Type B pancreatic cell (in vitro differentiated cells): Measurements from ENCODE around the gene AMDHD2. TPM values are rescaled to one million over a fixed set of nuclear protein-coding genes. Genes with fewer than 3 reads are reported as not detected.

Source experiments
- DNase-seq: peaks from one replicate; pipeline ENCODE4 v3.0.0; 2021; ENCODE audit warnings: mixed read lengths; ENCODE audit not compliant: unreplicated experiment; ENCODE audit errors: extremely low spot score
- H3K27ac Mint-ChIP-seq: 2 replicates; pipeline ENCODE4 v1.8.0; 2021; ENCODE audit warnings: mild to moderate bottlenecking, mixed read lengths
- H3K27me3 Mint-ChIP-seq: 2 replicates; pipeline ENCODE4 v1.8.0; 2021; ENCODE audit warnings: mixed read lengths
- H3K36me3 Mint-ChIP-seq: 2 replicates; pipeline ENCODE4 v1.8.0; 2021; ENCODE audit warnings: mixed read lengths
- H3K4me1 Mint-ChIP-seq: one replicate; pipeline ENCODE4 v1.8.0; 2021; ENCODE audit warnings: mixed read lengths; ENCODE audit not compliant: unreplicated experiment
- H3K4me3 Mint-ChIP-seq: 2 replicates; pipeline ENCODE4 v1.8.0; 2021; ENCODE audit warnings: mild to moderate bottlenecking, mixed read lengths
- H3K9me3 Mint-ChIP-seq: 2 replicates; pipeline ENCODE4 v1.8.0; 2021; ENCODE audit warnings: mixed read lengths
- total RNA-seq: library from RNA; stranded (reverse); gene quantifications from 2 replicates; pipeline ENCODE4 v1.2.1, GENCODE V29; 2021; ENCODE audit warnings: low replicate concordance
- TF ChIP-seq, protein P1 (sequence below): fragments of 200-600 bp; sonication (generic); conservative IDR thresholded peaks from 2 replicates; pipeline ENCODE4 v1.5.0; 2021; ENCODE audit warnings: antibody characterized with exemption, mild to moderate bottlenecking

AMDHD2 gene
- total RNA-seq, 1 donor from 2014 or later = 46.1 TPM

GRCh38 chr16:2490190-2491105, 29.7 kb upstream of the AMDHD2 start:
- no peaks in the 10 kb centered on the region for H3K27me3 Mint-ChIP-seq
- no peak overlapping the region for H3K27ac Mint-ChIP-seq
- H3K36me3 Mint-ChIP-seq = no peaks in the 10 kb centered on the region
- no peaks in the 10 kb centered on the region for H3K9me3 Mint-ChIP-seq
- TF ChIP-seq, protein P1, sequence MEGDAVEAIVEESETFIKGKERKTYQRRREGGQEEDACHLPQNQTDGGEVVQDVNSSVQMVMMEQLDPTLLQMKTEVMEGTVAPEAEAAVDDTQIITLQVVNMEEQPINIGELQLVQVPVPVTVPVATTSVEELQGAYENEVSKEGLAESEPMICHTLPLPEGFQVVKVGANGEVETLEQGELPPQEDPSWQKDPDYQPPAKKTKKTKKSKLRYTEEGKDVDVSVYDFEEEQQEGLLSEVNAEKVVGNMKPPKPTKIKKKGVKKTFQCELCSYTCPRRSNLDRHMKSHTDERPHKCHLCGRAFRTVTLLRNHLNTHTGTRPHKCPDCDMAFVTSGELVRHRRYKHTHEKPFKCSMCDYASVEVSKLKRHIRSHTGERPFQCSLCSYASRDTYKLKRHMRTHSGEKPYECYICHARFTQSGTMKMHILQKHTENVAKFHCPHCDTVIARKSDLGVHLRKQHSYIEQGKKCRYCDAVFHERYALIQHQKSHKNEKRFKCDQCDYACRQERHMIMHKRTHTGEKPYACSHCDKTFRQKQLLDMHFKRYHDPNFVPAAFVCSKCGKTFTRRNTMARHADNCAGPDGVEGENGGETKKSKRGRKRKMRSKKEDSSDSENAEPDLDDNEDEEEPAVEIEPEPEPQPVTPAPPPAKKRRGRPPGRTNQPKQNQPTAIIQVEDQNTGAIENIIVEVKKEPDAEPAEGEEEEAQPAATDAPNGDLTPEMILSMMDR = no peak
- no peak for DNase-seq
- H3K4me3 Mint-ChIP-seq = no peak overlapping the region
- peaks cover 11% of the 10 kb centered on the region for H3K4me1 Mint-ChIP-seq

DNA sequence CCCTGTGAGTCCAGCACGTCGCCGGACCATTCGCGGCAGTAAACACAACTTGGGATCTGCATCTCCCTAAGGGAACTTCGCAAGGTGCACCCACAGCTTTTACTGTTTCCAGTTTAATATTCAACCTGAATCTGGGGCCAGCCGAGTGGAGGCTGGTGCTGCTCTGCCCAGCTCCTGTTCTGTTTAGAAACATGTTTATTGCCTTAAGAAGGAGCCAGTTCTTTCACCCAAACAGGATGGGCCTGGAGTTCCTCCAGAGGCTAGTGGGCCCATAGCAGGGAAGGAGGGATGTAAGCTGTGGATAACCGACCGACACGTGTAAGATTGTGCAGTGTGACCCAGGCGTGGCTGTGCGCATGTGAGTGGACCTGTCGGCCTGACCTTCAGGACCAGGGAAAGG, 27.9 kb upstream of the AMDHD2 start:
- H3K4me3 Mint-ChIP-seq = no peak overlapping the region
- TF ChIP-seq, protein P1 = no peak

GRCh38 chr16:2493605-2494004, 26.6 kb upstream of the AMDHD2 start:
- H3K27ac Mint-ChIP-seq = no peak overlapping the region
- DNase-seq = no peak

More for the DNA sequence above, 27.9 kb upstream of the AMDHD2 start:
- Mint-ChIP-seq H3K4me1 (peaks cover 8% of the 10 kb centered on the region), H3K36me3 (no peaks in the 10 kb centered on the region), H3K27me3 (no peaks in the 10 kb centered on the region), H3K27ac (no peak overlapping the region), H3K9me3 (no peaks in the 10 kb centered on the region)
- no peak for DNase-seq

DNA sequence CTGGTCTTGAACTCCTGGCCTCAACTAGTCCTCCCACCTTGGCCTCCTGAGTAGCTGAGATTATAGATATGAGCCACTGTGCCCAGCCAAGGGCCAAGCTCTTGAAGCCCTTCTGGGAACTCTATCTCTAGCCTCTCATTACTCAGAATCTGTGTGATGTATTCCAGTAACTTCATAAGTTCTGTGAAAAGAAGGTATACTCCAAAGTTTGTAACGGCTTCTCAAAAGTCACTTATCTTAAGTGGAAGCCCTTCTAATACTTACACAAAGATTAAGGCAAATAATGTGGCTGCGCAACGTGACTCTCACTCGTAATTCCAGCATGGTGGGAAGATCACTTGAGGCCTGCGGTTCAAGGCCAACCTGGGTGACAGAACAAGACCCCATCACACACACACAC, 25.6 kb upstream of the AMDHD2 start:
- DNase-seq = no peak
- no peak overlapping the region for H3K27ac Mint-ChIP-seq

More at GRCh38 chr16:2493605-2494004, 26.6 kb upstream of the AMDHD2 start:
- peaks cover 10% of the 10 kb centered on the region for H3K4me1 Mint-ChIP-seq
- no peaks in the 10 kb centered on the region for H3K36me3 Mint-ChIP-seq
- H3K27me3 Mint-ChIP-seq = no peaks in the 10 kb centered on the region
- H3K9me3 Mint-ChIP-seq = no peaks in the 10 kb centered on the region
- TF ChIP-seq, protein P1 = no peak
- H3K4me3 Mint-ChIP-seq = no peak overlapping the region

GRCh38 chr16:2495041-2495440, 25.1 kb upstream of the AMDHD2 start:
- Mint-ChIP-seq H3K27me3 (no peaks in the 10 kb centered on the region), H3K4me1 (peaks cover 10% of the 10 kb centered on the region), H3K36me3 (no peaks in the 10 kb centered on the region)

More for the DNA sequence above, 25.6 kb upstream of the AMDHD2 start:
- Mint-ChIP-seq H3K4me3 (no peak overlapping the region), H3K9me3 (no peaks in the 10 kb centered on the region), H3K27me3 (no peaks in the 10 kb centered on the region), H3K36me3 (no peaks in the 10 kb centered on the region), H3K4me1 (peaks cover 10% of the 10 kb centered on the region)
- TF ChIP-seq, protein P1 = no peak

More at GRCh38 chr16:2495041-2495440, 25.1 kb upstream of the AMDHD2 start:
- H3K27ac Mint-ChIP-seq = no peak overlapping the region
- no peak overlapping the region for H3K4me3 Mint-ChIP-seq
- TF ChIP-seq, protein P1 = no peak
- H3K9me3 Mint-ChIP-seq = no peaks in the 10 kb centered on the region
- DNase-seq = no peak
